ENCODE data around the gene MDFIC2.
"Not testable (repeated sequence)": the region's sequence is repeated elsewhere in the genome, so short reads cannot be mapped to it uniquely, and the experiment has no call there.

The MDFIC2 gene

GRCh38 chr3:70218471-70218870 is 94.0 kb downstream of the MDFIC2 start:
- TF ChIP-seq CTCF (conservative IDR thresholded peaks at IDR 0.05): no peak
- no peak overlapping the region for H3K27ac ChIP-seq

GRCh38 chr3:70211274-70211673 is 101.2 kb downstream of the MDFIC2 start:
- H3K27ac ChIP-seq: not testable (repeated sequence)

- no peak for TF ChIP-seq CTCF (conservative IDR thresholded peaks at IDR 0.05)
Measured at GRCh38 chr3:70201975-70202374, 110.5 kb downstream of the MDFIC2 start.

GRCh38 chr3:70189884-70190473 is 122.5 kb downstream of the MDFIC2 start:
- H3K27ac ChIP-seq: no peak overlapping the region
- TF ChIP-seq CTCF (conservative IDR thresholded peaks at IDR 0.05): no peak

More at GRCh38 chr3:70201975-70202374, 110.5 kb downstream of the MDFIC2 start:
- no peak overlapping the region for H3K27ac ChIP-seq

GRCh38 chr3:70186221-70186620 is 126.2 kb downstream of the MDFIC2 start:
- TF ChIP-seq CTCF (conservative IDR thresholded peaks at IDR 0.05): no peak
- H3K27ac ChIP-seq: no peak overlapping the region

- no peak overlapping the region for H3K27ac ChIP-seq
- no peak for TF ChIP-seq CTCF (conservative IDR thresholded peaks at IDR 0.05)
Measured at GRCh38 chr3:70185661-70186060, 126.8 kb downstream of the MDFIC2 start.

- TF ChIP-seq CTCF (conservative IDR thresholded peaks at IDR 0.05): no peak
Measured at GRCh38 chr3:70183781-70184504, 128.5 kb downstream of the MDFIC2 start.

GRCh38 chr3:70182166-70182565 is 130.3 kb downstream of the MDFIC2 start:
- TF ChIP-seq CTCF (conservative IDR thresholded peaks at IDR 0.05): no peak
- no peak overlapping the region for H3K27ac ChIP-seq

More at GRCh38 chr3:70183781-70184504, 128.5 kb downstream of the MDFIC2 start:
- no peak overlapping the region for H3K27ac ChIP-seq
